Left lung (tissue), 10 donors: ENCODE data around the gene ALDH1B1. TPM values are rescaled to one million over a fixed set of nuclear protein-coding genes. Genes with fewer than 3 reads are reported as not detected.

ENCODE experiments used
- ATAC-seq: fragments of 200-7000 bp; cut with Tn5 transposase; one replicate; pipeline ENCODE4 v1.9.1; 2020; ENCODE audit warnings: moderate library complexity
- DNase-seq, 4 donors: peaks; one replicate each; pipeline ENCODE4 v3.0.0-alpha.2; 2013 to 2020
- H3K27ac ChIP-seq, 2 donors: fragments of 200-600 bp; sonication (generic) in 1 of 2; one replicate each; pipeline versions ENCODE4 v1.5.0 to v1.8.0; 2020 to 2021
- H3K27me3 ChIP-seq, 2 donors: fragments of 200-600 bp; sonication (generic) in 1 of 2; one replicate each; pipeline versions ENCODE4 v1.5.0 to v1.8.0; 2020 to 2021
- H3K36me3 ChIP-seq, 2 donors: fragments of 200-600 bp; sonication (generic) in 1 of 2; one replicate each; pipeline versions ENCODE4 v1.5.0 to v1.8.0; 2020 to 2021
- H3K4me1 ChIP-seq, 2 donors: fragments of 200-600 bp; one replicate each; pipeline ENCODE4 v1.8.0; 2021
- H3K4me3 ChIP-seq, 2 donors: fragments of 200-600 bp; sonication (generic) in 1 of 2; one replicate each; pipeline versions ENCODE4 v1.5.0 to v1.8.0; 2020 to 2021; ENCODE audit warnings: mild to moderate bottlenecking in 1 of 2
- H3K9me3 ChIP-seq, 2 donors: fragments of 200-600 bp; sonication (generic) in 1 of 2; one replicate each; pipeline versions ENCODE4 v1.5.0 to v1.8.0; 2020 to 2021
- CTCF ChIP-seq, 2 donors: fragments of 200-600 bp; sonication (generic) in 1 of 2; IDR thresholded peaks; one replicate each; pipeline versions ENCODE4 v1.5.0 to v1.8.0; 2021; ENCODE audit warnings: antibody characterized with exemption in 2 of 2
- intact Hi-C, 2 donors: fragments of 100-400 bp; cut with DNase I; formaldehyde crosslinking; loops; one replicate each; pipeline versions ENCODE4 v1.11.2 to v1.14.2; 2022
- polyA plus RNA-seq, 6 donors: library from polyadenylated mRNA; unstranded; fragments of 120-200 nt; gene quantifications; one replicate each; pipeline ENCODE4 v1.2.1, GENCODE V29; 2013; ENCODE audit not compliant: insufficient read length in 6 of 6
- total RNA-seq, 2 donors: library from RNA; stranded (reverse); fragmentation: NEBNext Ultra II Directional; extraction: Animal tissue kit (Norgen Biotek cat#: 25700); gene quantifications; one replicate each; pipeline ENCODE4 v1.2.1, GENCODE V29; 2021
- donor health status: DM: no; HTN: yes; CAD: no.
- donor health status: DM: no; HTN: no; CAD: no.

The ALDH1B1 gene
- total and polyA plus RNA-seq, 8 donors, result 15.5 to 27.1 (median 18.9) TPM

GRCh38 chr9:38424918-38425317 is 32.4 kb downstream of the ALDH1B1 start:
- Histone ChIP-seq H3K27me3 (peaks cover 14 to 82% of the 10 kb centered on the region in 2 donors), H3K4me3 (peak overlapping the region in 1 of 2 donors; percentile 1)
- no peak for TF ChIP-seq CTCF (IDR thresholded peaks at IDR 0.05)

GRCh38 chr9:38428062-38428461 is 35.6 kb downstream of the ALDH1B1 start:
- intact Hi-C loops, result no loop called here
- Histone ChIP-seq H3K27me3 (peaks cover 7 to 62% of the 10 kb centered on the region in 2 donors), H3K4me3 (no peak overlapping the region), H3K4me1 (no peaks in the 10 kb centered on the region), H3K27ac (no peak overlapping the region), H3K36me3 (no peaks in the 10 kb centered on the region), H3K9me3 (no peaks in the 10 kb centered on the region)
- no peak for DNase-seq
- no peak for TF ChIP-seq CTCF (IDR thresholded peaks at IDR 0.05)
- no peak for ATAC-seq

More at GRCh38 chr9:38424918-38425317, 32.4 kb downstream of the ALDH1B1 start:
- Histone ChIP-seq H3K27ac (no peak overlapping the region), H3K9me3 (no peaks in the 10 kb centered on the region), H3K36me3 (no peaks in the 10 kb centered on the region), H3K4me1 (no peaks in the 10 kb centered on the region)
- DNase-seq (no peak), ATAC-seq (no peak)
- intact Hi-C loops, result no loop called here

- intact Hi-C loops, result no loop called here
- no peaks in the 10 kb centered on the region for H3K4me1 ChIP-seq
- H3K27me3 ChIP-seq, result peaks cover 0 to 31% of the 10 kb centered on the region in 2 donors
- no peak overlapping the region for H3K27ac ChIP-seq
- no peaks in the 10 kb centered on the region for H3K36me3 ChIP-seq
- DNase-seq (no peak), ATAC-seq (no peak)
- TF ChIP-seq CTCF (IDR thresholded peaks at IDR 0.05), result no peak
- no peak overlapping the region for H3K4me3 ChIP-seq
- no peaks in the 10 kb centered on the region for H3K9me3 ChIP-seq
Observed at GRCh38 chr9:38431116-38431515, 38.6 kb downstream of the ALDH1B1 start.

GRCh38 chr9:38432922-38433510 is 40.5 kb downstream of the ALDH1B1 start:
- Histone ChIP-seq H3K36me3 (no peaks in the 10 kb centered on the region), H3K27ac (no peak overlapping the region), H3K9me3 (no peaks in the 10 kb centered on the region), H3K4me3 (no peak overlapping the region), H3K4me1 (peaks cover 0 to 5% of the 10 kb centered on the region in 2 donors), H3K27me3 (peaks cover 0 to 12% of the 10 kb centered on the region in 2 donors)
- TF ChIP-seq CTCF (IDR thresholded peaks at IDR 0.05), result peak; percentile 46 to 65
- peak; percentile 66 for ATAC-seq
- no peak for DNase-seq
- intact Hi-C loops, result no loop called here

- H3K27me3 ChIP-seq, result peaks cover 0 to 9% of the 10 kb centered on the region in 2 donors
- H3K36me3 ChIP-seq, result no peaks in the 10 kb centered on the region
- DNase-seq, result no peak
- H3K9me3 ChIP-seq, result no peaks in the 10 kb centered on the region
- no peak overlapping the region for H3K27ac ChIP-seq
- H3K4me3 ChIP-seq, result no peak overlapping the region
- no peak for ATAC-seq
- intact Hi-C loops, result no loop called here
- no peak for TF ChIP-seq CTCF (IDR thresholded peaks at IDR 0.05)
- H3K4me1 ChIP-seq, result peaks cover 0 to 5% of the 10 kb centered on the region in 2 donors
Observed at GRCh38 chr9:38434365-38434764, 41.9 kb downstream of the ALDH1B1 start.
